Right cardiac atrium (tissue), 5 donors: ENCODE data around the gene ASXL3. TPM values are rescaled to one million over a fixed set of nuclear protein-coding genes. Genes with fewer than 3 reads are reported as not detected.
A peak's percentile ranks its signal among the peaks of the same experiment; 100 is the strongest.

ENCODE experiments used
- ATAC-seq, 2 donors: fragments of 200-7000 bp; cut with Tn5 transposase; one replicate each; pipeline versions ENCODE4 v1.8.0 to v1.9.1; 2020; ENCODE audit warnings: moderate library complexity in 2 of 2, mild to moderate bottlenecking in 1 of 2
- DNase-seq, 3 donors: peaks; one replicate each; pipeline ENCODE4 v3.0.0-alpha.2; 2020
- H3K27ac ChIP-seq: one replicate; pipeline ENCODE4 v1.5.1; 2013; ENCODE audit warnings: mild to moderate bottlenecking, low read length, control low read depth, moderate library complexity
- H3K27me3 ChIP-seq: one replicate; pipeline ENCODE4 v1.6.1; 2013; ENCODE audit not compliant: control insufficient read depth, insufficient read depth
- H3K4me1 ChIP-seq: one replicate; pipeline ENCODE4 v1.6.1; 2013; ENCODE audit warnings: low read length; ENCODE audit not compliant: control insufficient read depth, insufficient read depth
- H3K4me3 ChIP-seq: one replicate; pipeline ENCODE4 v1.5.1; 2013; ENCODE audit warnings: low read length, control low read depth
- H3K9me3 ChIP-seq: one replicate; pipeline ENCODE4 v1.6.1; 2013; ENCODE audit warnings: low read length; ENCODE audit not compliant: control insufficient read depth
- WGBS: extraction: QIAGEN DNeasy Blood & Tissue Kit; methylation state at CpG from one replicate; pipeline ENCODE4 v1.1.7; 2013; 5-methylcytosine and 5-hydroxymethylcytosine counted together
- intact Hi-C, 4 donors: fragments of 100-400 bp; cut with DNase I; formaldehyde crosslinking; loops; one replicate each; pipeline versions ENCODE4 v1.11.0 to v1.14.0; 2022 to 2023
- polyA plus RNA-seq: library from polyadenylated mRNA; stranded (reverse); fragments of 200-250 nt; gene quantifications from one replicate; pipeline ENCODE4 v1.2.3, GENCODE V29; 2013
- total RNA-seq, 4 donors: library from RNA; stranded (reverse); fragmentation: NEBNext Ultra II Directional; extraction: Animal tissue kit (Norgen Biotek cat#: 25700); gene quantifications; one replicate each; pipeline ENCODE4 v1.2.1, GENCODE V29; 2021
- donor health status: healthy with polysubstance abuse.
- donor health status: DM: no; HTN: yes; CAD: no.
- donor health status: DM: no; HTN: no; CAD: no.
- donor health status: DM: no; HTN: yes; CAD: no; lungs with severe emphysema.
- donor health status: DM: yes; HTN: yes; CAD: no.

The ASXL3 gene
- total and polyA plus RNA-seq, 5 donors: 0.97 to 11.4 (median 9.4) TPM

- 66% methylated on average over 3 of the region's 3 CpGs for WGBS
- ATAC-seq (no peak), DNase-seq (no peak)
- H3K27me3 ChIP-seq: no peaks in the 10 kb centered on the region
- H3K4me3 ChIP-seq: no peak overlapping the region
- H3K9me3 ChIP-seq: no peaks in the 10 kb centered on the region
- intact Hi-C loops: no loop called here
- H3K4me1 ChIP-seq: no peaks in the 10 kb centered on the region
- H3K27ac ChIP-seq: no peak overlapping the region
Measured at GRCh38 chr18:33750366-33750765, 172.3 kb downstream of the ASXL3 start.

GRCh38 chr18:33751613-33752221, 173.7 kb downstream of the ASXL3 start:
- DNase-seq (no peak), ATAC-seq (no peak)
- Histone ChIP-seq H3K27me3 (no peaks in the 10 kb centered on the region), H3K27ac (no peak overlapping the region), H3K4me1 (no peaks in the 10 kb centered on the region), H3K9me3 (no peaks in the 10 kb centered on the region), H3K4me3 (no peak overlapping the region)
- WGBS: 35% methylated on average over 4 of the region's 4 CpGs
- intact Hi-C loops: no loop called here

GRCh38 chr18:33755391-33755790, 177.4 kb downstream of the ASXL3 start:
- intact Hi-C loops: no loop called here
- 43% methylated on average over 3 of the region's 3 CpGs for WGBS
- H3K4me1 ChIP-seq: no peaks in the 10 kb centered on the region
- no peak for ATAC-seq
- DNase-seq: no peak
- no peak overlapping the region for H3K4me3 ChIP-seq
- no peak overlapping the region for H3K27ac ChIP-seq
- no peaks in the 10 kb centered on the region for H3K9me3 ChIP-seq
- no peaks in the 10 kb centered on the region for H3K27me3 ChIP-seq

GRCh38 chr18:33755931-33756560, 178.0 kb downstream of the ASXL3 start:
- no peak overlapping the region for H3K27ac ChIP-seq
- DNase-seq: peak in 1 of 3 donors; percentile 43
- H3K4me3 ChIP-seq: no peak overlapping the region
- intact Hi-C loops: no loop called here
- 21% methylated on average over 6 of the region's 6 CpGs for WGBS
- no peaks in the 10 kb centered on the region for H3K4me1 ChIP-seq
- H3K9me3 ChIP-seq: no peaks in the 10 kb centered on the region
- ATAC-seq: peak in 1 of 2 donors; percentile 87
- no peaks in the 10 kb centered on the region for H3K27me3 ChIP-seq

GRCh38 chr18:33757037-33757436, 179.0 kb downstream of the ASXL3 start:
- ATAC-seq: no peak
- intact Hi-C loops: no loop called here

GRCh38 chr18:33761363-33761762, 183.3 kb downstream of the ASXL3 start:
- H3K4me1 ChIP-seq: no peaks in the 10 kb centered on the region
- ATAC-seq: no peak
- intact Hi-C loops: loop anchor here in 2 of 4 donors (5.0 to 10.0 kb wide), 2 partner anchors 319 to 327 kb away; partner anchors contain the start of gene CCDC178 (in 1 of the 2)
- H3K27ac ChIP-seq: no peak overlapping the region
- H3K27me3 ChIP-seq: no peaks in the 10 kb centered on the region
- peak in 2 of 3 donors; percentile 18 to 56 for DNase-seq
- no peak overlapping the region for H3K4me3 ChIP-seq
- H3K9me3 ChIP-seq: no peaks in the 10 kb centered on the region

More at GRCh38 chr18:33757037-33757436, 179.0 kb downstream of the ASXL3 start:
- Histone ChIP-seq H3K27me3 (no peaks in the 10 kb centered on the region), H3K4me3 (no peak overlapping the region), H3K4me1 (no peaks in the 10 kb centered on the region), H3K9me3 (no peaks in the 10 kb centered on the region), H3K27ac (no peak overlapping the region)
- no peak for DNase-seq
- 79% methylated on average over 1 of the region's 1 CpG for WGBS

- DNase-seq (no peak), ATAC-seq (peak; percentile 32 to 64)
- Histone ChIP-seq H3K4me3 (no peak overlapping the region), H3K9me3 (no peaks in the 10 kb centered on the region), H3K27me3 (no peaks in the 10 kb centered on the region), H3K27ac (no peak overlapping the region), H3K4me1 (no peaks in the 10 kb centered on the region)
- intact Hi-C loops: no loop called here
Measured at GRCh38 chr18:33781429-33781828, 203.4 kb downstream of the ASXL3 start.

Other genes with a start within 250 kb of the ASXL3 start
- under 1 TPM in 2 of 4 donors, not detected in 2; 0.14 to 0.29 TPM for gene CCDC178, start 137.5 kb upstream of the ASXL3 start, total RNA-seq
- 0.41 TPM for gene CCDC178, start 137.5 kb upstream of the ASXL3 start, polyA plus RNA-seq